Astrocyte (in vitro differentiated cells and primary cell): ENCODE data around the gene MLN. TPM values are rescaled to one million over a fixed set of nuclear protein-coding genes. Genes with fewer than 3 reads are reported as not detected.

ENCODE experiments used
- DNase-seq: peaks from one replicate; pipeline ENCODE4 v3.0.0-alpha.2; 2010; ENCODE audit warnings: low read depth
- FAIRE-seq: peaks from 2 replicates; lab custom pipeline; 2011; peaks lifted over from hg19 to GRCh38; lab: Jason Lieb, UNC
- H2AFZ ChIP-seq: 2 replicates; pipeline ENCODE4 v1.6.0; 2012; ENCODE audit warnings: low read depth, low read length, inconsistent platforms
- H3K27ac ChIP-seq: 2 replicates; pipeline ENCODE4 v1.5.1; 2011; ENCODE audit warnings: low read depth, low read length, inconsistent platforms
- H3K27me3 ChIP-seq: 2 replicates; pipeline ENCODE4 v1.6.0; 2011; ENCODE audit warnings: low read length, inconsistent platforms; ENCODE audit not compliant: insufficient read depth
- H3K36me3 ChIP-seq: 2 replicates; pipeline ENCODE4 v1.5.1; 2011; ENCODE audit warnings: low read length, inconsistent platforms; ENCODE audit not compliant: insufficient read depth
- H3K4me1 ChIP-seq: 2 replicates; pipeline ENCODE4 v1.5.1; 2011; ENCODE audit warnings: low read length, inconsistent platforms; ENCODE audit not compliant: insufficient read depth
- H3K4me2 ChIP-seq: 2 replicates; pipeline ENCODE4 v1.6.0; 2012; ENCODE audit warnings: low read length, inconsistent platforms
- H3K4me3 ChIP-seq: 2 replicates; pipeline ENCODE4 v1.5.1; 2011; ENCODE audit warnings: low read depth, mild to moderate bottlenecking, low read length, inconsistent platforms; ENCODE audit not compliant: insufficient read depth
- H3K79me2 ChIP-seq: 2 replicates; pipeline ENCODE4 v1.6.0; 2012; ENCODE audit warnings: mild to moderate bottlenecking, low read length, inconsistent platforms; ENCODE audit not compliant: insufficient read depth
- H3K9ac ChIP-seq: 2 replicates; pipeline ENCODE4 v1.6.0; 2012; ENCODE audit warnings: mild to moderate bottlenecking, low read length, inconsistent platforms
- H3K9me3 ChIP-seq: 2 replicates; pipeline ENCODE4 v1.5.1; 2012; ENCODE audit warnings: low read depth, mild to moderate bottlenecking, low read length, inconsistent platforms; ENCODE audit not compliant: insufficient read depth
- H4K20me1 ChIP-seq: 2 replicates; pipeline ENCODE4 v1.6.0; 2012; ENCODE audit warnings: low read length, inconsistent platforms; ENCODE audit not compliant: insufficient read depth
- H3K27ac Mint-ChIP-seq: one replicate; pipeline ENCODE4 v1.8.0; 2021; ENCODE audit warnings: mild to moderate bottlenecking, mixed read lengths; ENCODE audit not compliant: unreplicated experiment
- H3K27me3 Mint-ChIP-seq: one replicate; pipeline ENCODE4 v1.8.0; 2021; ENCODE audit warnings: low read depth, mixed read lengths; ENCODE audit not compliant: unreplicated experiment
- H3K36me3 Mint-ChIP-seq: one replicate; pipeline ENCODE4 v1.8.0; 2021; ENCODE audit warnings: low read depth, mixed read lengths; ENCODE audit not compliant: unreplicated experiment
- H3K4me1 Mint-ChIP-seq: one replicate; pipeline ENCODE4 v1.8.0; 2021; ENCODE audit warnings: low read depth, mixed read lengths; ENCODE audit not compliant: unreplicated experiment
- H3K4me3 Mint-ChIP-seq: one replicate; pipeline ENCODE4 v1.8.0; 2021; ENCODE audit warnings: mild to moderate bottlenecking, moderate library complexity, mixed read lengths; ENCODE audit not compliant: unreplicated experiment
- H3K9me3 Mint-ChIP-seq: one replicate; pipeline ENCODE4 v1.8.0; 2021; ENCODE audit warnings: mild to moderate bottlenecking, mixed read lengths; ENCODE audit not compliant: unreplicated experiment
- EZH2 ChIP-seq: IDR thresholded peaks from 2 replicates; pipeline ENCODE4 v1.6.1; 2012; ENCODE audit warnings: mild to moderate bottlenecking, low read length, inconsistent platforms; ENCODE audit not compliant: insufficient read depth
- total RNA-seq: library from RNA; stranded (reverse); gene quantifications from 2 replicates; pipeline ENCODE4 v1.2.1, GENCODE V29; 2021
- TF ChIP-seq, protein P1 (sequence below): IDR thresholded peaks from 2 replicates; pipeline ENCODE4 v1.5.1; 2011; ENCODE audit warnings: low read depth, mild to moderate bottlenecking, inconsistent platforms, low read length, moderate library complexity; ENCODE audit not compliant: insufficient read depth

MLN gene
- total RNA-seq, 1 donor from 2014 or later = not detected

GRCh38 chr6:33798343-33798848, 5.4 kb downstream of the MLN start:
- no peak for FAIRE-seq
- DNase-seq = no peak
- Histone ChIP-seq H2AFZ (no peak overlapping the region), H3K4me1 (peaks cover 8% of the 10 kb centered on the region), H3K36me3 (no peaks in the 10 kb centered on the region), H3K27me3 (peaks cover 9% of the 10 kb centered on the region), H3K79me2 (no peaks in the 10 kb centered on the region), H3K9ac (no peak overlapping the region), H4K20me1 (no peaks in the 10 kb centered on the region), H3K27ac (no peak overlapping the region), H3K4me3 (no peak overlapping the region), H3K4me2 (no peak overlapping the region), H3K9me3 (no peaks in the 10 kb centered on the region)
- Mint-ChIP-seq H3K4me1 (peaks cover 8% of the 10 kb centered on the region), H3K36me3 (peaks cover 2% of the 10 kb centered on the region), H3K4me3 (no peak overlapping the region), H3K27me3 (peaks cover 33% of the 10 kb centered on the region), H3K27ac (no peak overlapping the region), H3K9me3 (no peaks in the 10 kb centered on the region)
- no peak for TF ChIP-seq EZH2
- TF ChIP-seq, protein P1, sequence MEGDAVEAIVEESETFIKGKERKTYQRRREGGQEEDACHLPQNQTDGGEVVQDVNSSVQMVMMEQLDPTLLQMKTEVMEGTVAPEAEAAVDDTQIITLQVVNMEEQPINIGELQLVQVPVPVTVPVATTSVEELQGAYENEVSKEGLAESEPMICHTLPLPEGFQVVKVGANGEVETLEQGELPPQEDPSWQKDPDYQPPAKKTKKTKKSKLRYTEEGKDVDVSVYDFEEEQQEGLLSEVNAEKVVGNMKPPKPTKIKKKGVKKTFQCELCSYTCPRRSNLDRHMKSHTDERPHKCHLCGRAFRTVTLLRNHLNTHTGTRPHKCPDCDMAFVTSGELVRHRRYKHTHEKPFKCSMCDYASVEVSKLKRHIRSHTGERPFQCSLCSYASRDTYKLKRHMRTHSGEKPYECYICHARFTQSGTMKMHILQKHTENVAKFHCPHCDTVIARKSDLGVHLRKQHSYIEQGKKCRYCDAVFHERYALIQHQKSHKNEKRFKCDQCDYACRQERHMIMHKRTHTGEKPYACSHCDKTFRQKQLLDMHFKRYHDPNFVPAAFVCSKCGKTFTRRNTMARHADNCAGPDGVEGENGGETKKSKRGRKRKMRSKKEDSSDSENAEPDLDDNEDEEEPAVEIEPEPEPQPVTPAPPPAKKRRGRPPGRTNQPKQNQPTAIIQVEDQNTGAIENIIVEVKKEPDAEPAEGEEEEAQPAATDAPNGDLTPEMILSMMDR = no peak

DNA sequence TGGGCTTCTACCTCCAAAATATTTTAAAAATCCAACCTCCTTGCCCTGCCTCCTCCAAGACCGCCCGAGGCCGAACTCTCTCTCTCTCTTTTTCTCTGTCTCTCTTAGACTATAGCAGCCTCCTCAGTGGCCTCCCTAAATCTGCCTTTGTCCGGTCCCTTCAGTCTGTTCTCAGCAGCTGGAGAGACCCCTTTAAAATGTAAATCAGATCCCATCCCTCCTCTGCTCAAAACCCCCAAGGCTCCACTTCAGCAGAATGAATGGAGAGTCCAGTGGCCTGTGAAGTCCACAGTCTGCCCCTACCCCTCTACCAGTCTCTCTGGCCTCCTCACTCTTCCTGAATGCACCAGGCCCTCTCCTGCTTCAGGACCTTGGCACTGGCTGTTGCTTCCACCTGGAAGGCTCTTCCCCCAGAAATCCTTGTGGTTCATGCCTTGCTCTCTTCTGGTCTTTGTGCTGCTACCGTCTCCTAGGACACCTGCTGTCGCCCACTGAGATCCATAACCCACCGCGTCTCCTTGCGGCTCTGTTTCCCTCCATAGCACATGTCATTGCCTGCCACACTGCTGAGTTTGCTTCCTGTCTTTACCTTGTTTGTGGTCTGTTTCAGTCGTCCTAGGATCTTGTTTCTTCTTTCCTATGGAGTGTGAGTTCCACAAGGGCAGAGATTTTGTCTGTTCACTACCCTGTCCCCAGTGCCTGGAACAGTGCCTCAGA, 6.0 kb downstream of the MLN start:
- TF ChIP-seq EZH2 = no peak
- TF ChIP-seq, protein P1 = no peak
- Mint-ChIP-seq H3K27me3 (peaks cover 36% of the 10 kb centered on the region), H3K4me3 (no peak overlapping the region), H3K27ac (no peak overlapping the region), H3K36me3 (peaks cover 2% of the 10 kb centered on the region), H3K9me3 (no peaks in the 10 kb centered on the region), H3K4me1 (peaks cover 5% of the 10 kb centered on the region)
- Histone ChIP-seq H3K27ac (no peak overlapping the region), H2AFZ (no peak overlapping the region), H3K9ac (no peak overlapping the region), H3K79me2 (no peaks in the 10 kb centered on the region), H3K4me3 (no peak overlapping the region), H3K27me3 (peaks cover 14% of the 10 kb centered on the region), H3K4me2 (no peak overlapping the region), H4K20me1 (no peaks in the 10 kb centered on the region), H3K9me3 (no peaks in the 10 kb centered on the region), H3K36me3 (no peaks in the 10 kb centered on the region), H3K4me1 (peaks cover 5% of the 10 kb centered on the region)
- DNase-seq (no peak), FAIRE-seq (no peak)
